ENCODE results near the gene SLC45A1.
"Not testable (repeated sequence)": the region's sequence is repeated elsewhere in the genome, so short reads cannot be mapped to it uniquely, and the experiment has no call there.

The SLC45A1 gene

DNA sequence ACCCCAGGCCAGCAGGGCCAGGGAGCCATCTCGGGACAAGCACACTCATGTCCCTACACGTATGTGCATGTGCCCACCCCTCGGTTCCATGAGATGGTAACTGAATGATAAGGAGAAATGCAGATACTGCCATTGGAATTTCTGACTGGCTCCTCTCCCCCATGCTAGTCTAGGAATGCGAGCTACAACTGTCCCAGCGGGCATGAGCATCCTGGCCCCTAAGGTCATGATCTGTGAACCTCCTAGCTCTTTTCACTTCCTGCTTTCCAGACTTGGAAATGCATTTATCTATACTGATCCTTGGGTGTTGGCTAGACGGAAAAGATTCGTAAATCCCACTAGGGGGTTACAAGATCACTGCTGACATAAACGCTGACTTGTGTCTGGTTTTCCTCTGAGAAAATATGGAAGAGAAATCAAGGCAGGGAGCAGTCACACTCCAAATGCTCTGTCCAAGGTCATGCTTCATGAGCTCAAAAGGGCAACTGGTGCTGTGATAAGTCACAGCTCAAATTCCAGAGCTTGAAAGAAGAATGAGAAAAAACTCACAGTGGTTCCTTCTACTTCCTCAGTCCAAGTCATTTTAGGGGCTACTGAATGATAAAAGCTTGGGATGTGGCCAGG is 49.8 kb downstream of the SLC45A1 start:
- DNase-seq (ENCODE audit: low read depth in 2 of 2), result no peak

DNA sequence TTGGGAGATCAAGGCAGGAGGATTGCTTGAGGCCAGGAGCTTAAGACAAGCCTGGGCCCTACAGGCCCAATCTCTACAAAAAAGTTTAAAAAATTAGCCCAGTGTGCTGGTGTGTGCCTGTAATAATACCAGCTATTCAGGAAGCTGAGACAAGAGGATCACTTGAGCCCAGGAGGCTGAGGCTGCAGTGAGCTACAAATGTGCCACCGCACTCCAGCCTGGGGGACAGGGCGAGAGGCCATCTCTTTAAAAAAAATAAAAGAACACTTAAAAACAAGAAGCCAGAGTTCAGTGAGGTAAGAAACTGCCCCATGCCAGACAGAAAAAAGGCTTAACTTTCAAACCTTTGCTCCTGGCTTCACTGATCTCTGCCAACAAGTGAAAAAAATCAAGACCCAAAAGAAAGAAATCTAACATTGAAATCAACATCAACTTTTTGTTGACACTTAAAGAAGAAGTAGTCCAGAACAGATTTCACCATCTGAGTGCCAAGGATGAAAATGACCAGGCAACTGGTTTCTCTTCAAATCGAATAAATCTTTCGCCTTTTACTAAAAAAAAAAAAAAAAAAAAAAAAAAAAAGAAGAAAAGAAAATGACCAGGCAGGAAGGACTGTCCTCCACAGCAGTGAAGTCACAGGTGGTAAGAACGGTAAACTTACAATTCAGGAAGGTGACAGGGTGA is 51.2 kb downstream of the SLC45A1 start:
- no peak for DNase-seq (ENCODE audit: low read depth in 2 of 2)

DNA sequence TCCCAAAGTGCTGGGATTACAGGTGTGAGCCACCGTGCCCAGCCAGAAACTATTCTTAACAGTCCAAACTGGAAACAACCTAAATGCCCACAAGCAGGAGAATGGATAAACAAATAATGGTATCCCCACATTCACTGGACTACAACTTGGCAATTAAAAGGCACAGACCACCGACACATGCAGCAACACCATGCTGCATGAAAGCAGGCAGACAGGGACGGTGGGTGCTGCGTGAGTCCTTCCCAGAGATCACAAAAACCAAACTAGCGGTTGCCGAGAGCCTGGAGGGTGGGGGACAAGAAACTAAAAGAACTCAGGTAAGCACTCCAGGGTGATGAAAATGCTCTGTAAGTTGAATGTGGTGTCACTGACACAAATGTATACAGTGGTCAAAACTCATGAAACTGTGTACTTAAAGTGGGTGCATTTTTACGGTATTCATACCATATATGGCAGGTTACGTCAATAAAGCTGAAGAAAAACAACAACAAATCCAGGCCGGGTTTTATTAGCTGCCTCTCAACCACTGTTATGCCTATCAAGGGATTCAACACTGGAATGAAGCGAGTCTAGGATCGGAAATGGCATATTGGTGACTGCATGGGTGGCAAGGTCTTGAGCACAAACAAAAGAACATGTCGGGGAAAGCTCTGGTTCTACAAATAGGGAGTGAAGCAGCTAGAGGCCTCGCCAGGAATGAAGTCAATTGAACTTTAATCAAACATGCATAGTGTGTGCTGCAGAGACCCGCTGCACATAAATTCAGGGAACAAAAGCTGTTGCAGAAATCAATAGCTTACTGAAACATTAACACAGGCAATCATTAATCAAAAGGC is 52.4 kb downstream of the SLC45A1 start:
- no peak for DNase-seq (ENCODE audit: low read depth in 2 of 2)

DNA sequence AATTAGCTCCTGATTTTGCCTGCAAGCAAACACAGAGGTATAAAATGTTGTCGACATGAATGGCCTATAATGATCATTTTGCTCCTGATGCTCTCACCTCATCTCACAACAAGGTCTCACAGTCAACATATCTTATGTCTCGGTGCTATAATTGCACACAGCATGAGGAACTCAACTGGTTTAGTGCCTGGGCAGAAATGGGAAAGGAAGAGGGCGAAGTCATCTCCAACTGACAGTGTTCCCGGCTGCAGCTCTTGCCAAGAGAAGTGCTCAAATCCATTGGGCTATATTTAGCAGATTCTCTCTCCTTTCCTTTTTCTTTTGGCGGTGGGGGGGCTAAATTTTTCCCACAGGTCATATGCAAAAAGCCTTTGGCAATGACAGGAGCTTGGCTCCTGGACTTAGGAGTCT is 53.0 kb downstream of the SLC45A1 start:
- DNase-seq (ENCODE audit: low read depth in 2 of 2), result no peak

DNA sequence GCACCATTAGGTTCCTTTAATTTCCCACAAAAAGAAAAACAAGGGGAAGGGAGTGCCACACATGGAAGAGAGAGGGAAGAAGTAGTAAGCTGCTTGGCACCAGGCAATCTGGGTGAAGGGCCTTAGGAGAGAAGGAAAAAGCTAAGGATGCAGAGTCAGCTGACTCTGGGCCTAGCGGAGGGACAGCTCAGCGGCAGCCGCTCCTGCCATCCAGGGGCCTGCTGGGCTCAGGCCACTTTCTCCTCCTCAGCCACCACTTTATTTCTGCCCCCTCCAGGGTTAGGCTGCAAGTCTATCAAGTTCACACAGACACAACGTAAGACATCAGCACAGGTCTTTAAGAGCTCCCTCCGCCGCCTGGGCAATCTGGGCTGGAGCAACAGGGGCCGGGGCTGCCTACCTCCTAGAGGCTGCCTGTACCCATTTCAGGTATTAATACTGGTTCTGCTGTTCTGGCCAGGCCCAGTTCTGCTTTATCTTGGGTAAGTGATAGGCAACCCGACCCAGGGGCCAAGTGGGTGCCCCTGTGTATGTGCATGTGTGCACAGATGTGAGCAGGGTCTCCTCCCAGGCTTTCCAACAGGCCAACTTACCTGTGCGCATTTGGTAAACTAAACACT is 53.6 kb downstream of the SLC45A1 start:
- DNase-seq (ENCODE audit: low read depth in 2 of 2), result no peak

DNA sequence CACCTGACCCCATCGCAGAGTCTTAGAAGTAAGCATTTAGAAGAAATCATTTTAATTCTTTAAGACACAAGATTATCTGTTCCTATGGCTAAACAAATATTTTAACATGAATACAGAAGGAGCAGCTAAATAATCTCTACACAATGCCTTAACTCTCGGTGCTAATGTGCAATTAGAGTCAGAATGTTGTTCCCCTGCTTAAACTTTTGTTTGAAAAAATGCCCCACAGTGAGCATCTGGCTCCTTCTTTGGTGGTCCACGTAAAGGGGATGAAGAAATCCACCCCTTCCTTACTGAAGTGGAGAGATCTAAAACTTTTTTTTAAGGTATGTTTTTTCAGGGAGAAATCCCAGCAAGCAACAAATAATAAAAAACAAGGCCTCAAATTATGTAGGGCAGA is 55.2 kb downstream of the SLC45A1 start:
- no peak for DNase-seq (ENCODE audit: low read depth in 2 of 2)

DNA sequence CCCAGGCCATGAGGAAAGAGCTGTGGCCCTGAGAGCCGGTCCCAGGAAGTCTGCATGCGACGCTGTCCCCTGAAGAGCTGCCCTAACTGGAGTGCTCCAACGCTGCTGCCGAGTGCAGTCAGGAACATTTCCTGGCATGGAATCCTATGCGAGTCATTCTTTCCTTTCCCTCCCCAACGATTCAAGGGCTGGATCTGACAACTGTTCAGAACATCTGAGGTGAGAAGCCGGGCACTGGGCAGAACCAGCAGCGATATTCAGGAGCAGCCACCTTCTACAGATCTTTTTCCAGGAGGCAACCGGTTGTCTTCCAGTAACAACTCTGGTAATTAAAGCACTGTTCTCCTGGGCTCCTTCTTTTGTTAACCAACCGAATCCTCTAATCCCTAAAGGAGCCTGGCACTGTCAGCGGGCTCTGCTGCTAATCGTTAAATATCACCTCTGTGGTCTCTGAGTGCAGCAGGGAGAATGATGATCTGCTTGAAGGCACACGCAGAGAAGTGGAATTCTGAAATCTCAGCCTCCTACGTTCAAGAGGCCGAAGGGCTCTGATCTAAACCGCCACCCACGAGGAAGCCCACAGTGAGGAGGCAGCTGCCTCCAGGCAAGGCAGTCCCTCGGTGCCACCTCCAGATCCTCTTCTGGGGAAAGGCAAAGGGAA is 55.8 kb downstream of the SLC45A1 start:
- no peak for DNase-seq (ENCODE audit: low read depth in 2 of 2)

DNA sequence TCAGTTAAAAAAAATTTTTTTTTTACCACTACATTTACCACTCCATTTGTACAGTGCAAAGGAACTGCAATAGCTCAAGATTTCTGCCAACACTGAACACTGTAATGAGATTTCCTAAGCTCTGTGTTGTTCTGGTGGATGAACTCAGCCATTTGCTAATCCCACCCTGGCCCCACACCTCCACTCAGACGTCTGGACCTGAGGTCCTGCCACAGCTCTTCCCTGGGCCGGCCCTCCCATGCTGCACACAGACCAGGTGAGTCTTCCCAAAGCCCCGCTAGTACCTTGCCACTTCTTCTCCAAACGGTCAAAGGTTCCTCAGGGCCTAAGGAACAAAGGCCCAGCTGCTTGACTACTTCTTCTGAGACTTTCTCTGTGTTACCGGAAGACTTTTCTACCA is 56.4 kb downstream of the SLC45A1 start:
- no peak for DNase-seq (ENCODE audit: low read depth in 2 of 2)

DNA sequence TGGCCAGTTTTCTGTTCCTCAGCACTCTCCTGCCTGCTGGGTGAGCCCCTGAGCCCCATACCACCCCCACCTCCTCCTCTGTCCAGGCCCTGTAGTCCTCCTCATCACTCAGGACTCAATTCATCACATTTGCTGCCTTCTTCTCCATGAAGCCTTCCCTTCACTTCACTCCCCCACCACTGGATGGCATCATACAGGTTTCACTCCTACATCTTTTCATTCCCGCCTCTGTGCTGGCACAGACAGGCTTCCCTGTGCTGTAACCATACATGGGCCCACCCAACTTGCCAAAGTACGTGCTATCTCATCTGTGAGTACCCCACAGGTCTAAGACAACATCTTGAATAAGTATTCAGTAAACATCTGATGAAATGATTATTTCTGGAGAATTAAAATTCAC is 56.9 kb downstream of the SLC45A1 start:
- DNase-seq (ENCODE audit: low read depth in 2 of 2), result no peak

DNA sequence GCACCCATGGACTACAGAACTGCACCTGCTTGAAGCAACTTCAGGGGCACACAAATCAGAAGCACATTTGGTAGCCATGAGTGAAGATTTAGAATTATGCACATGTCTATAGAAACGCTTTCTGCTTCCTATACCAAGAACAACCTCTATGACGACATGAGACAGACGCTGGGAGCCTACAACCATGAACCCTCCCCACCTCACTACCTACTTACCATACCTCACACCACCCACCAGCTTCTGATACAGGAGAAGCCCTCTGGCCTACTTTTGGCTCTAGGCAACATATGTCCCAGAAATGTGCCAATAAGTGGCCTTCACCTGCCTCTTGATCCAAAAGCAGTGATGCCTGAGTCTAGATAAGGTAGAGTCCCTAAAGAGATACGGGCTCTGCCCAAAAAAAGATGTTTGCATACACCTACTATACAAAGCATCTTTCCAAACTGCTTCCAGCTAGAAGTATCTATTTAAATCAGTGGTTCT is 58.5 kb downstream of the SLC45A1 start:
- no peak for DNase-seq (ENCODE audit: low read depth in 2 of 2)

DNA sequence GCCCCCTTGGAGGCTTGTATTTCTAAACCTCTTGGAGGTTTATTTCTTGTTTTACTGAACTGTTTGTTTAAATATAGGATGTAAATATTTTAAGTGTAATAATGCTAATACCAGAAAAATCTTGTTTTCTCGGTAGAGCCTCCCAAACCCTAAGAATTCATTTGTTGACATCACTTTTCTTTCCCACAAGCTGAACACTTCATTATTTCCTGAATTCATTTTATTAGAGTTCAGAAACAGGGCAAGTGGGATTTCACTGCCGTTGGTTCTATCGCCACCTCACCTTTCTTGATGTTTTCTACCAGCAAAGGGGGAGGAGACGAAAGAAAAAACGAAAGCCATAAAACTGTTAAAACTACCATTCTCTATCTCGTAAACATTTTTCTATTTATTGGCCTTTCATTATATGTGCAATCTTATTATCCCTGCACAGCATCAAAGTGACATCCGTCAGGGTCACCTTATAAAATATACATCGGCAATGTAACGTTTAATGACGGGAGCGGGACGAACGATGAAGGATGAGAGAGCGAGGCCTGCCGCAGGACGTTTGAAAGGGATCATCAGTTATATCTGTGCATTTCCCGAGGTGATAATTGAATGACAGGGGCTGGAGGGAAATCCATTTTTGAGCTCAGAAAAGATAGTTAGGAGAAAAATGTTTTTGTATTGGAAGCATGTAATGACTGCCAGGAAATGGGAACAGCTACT is 59.5 kb downstream of the SLC45A1 start:
- DNase-seq (ENCODE audit: low read depth in 2 of 2), result no peak

DNA sequence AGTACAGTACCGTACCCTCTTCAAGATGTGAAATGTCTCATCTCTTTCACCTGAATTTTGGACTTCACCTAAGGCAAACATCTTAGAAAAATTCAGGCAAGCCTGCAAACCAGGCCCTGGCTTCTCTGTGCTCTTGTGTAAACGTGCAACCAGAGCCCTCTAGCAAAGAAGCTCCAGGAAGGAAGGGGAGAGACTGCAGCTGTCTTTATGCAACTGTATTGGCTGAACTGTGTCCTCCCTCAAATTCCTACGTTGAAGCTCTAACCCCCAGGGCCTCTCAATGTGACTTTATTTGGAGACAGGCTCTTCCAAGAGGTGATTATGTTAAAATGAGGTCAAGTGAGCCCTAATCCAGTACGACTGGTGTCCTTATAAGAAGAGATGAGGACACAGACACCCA is 60.3 kb downstream of the SLC45A1 start:
- no peak for DNase-seq (ENCODE audit: low read depth in 2 of 2)

DNA sequence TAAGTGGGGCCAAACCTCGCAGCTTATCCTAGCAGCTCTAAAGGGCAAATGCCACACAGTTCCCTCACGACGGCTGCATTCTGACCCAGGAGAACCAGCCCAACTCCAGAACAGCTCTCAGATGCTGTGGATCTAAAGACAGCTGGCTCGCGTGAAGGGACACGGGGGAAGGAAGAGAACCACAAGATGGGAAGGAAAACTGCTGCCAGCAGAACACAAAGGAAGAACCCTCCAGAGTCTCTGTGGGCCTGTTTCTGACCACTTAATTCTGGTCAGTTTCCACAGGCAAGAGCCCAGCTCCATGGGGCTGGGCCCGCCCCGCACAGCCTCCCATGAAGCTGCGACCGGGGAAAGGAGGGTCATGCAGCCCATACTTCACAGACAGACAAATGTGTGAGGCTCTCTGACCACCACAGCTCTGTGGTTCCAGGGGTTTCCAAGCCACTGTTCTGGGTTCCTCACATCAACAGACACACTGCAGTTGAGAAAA is 61.1 kb downstream of the SLC45A1 start:
- no peak for DNase-seq (ENCODE audit: low read depth in 2 of 2)

DNA sequence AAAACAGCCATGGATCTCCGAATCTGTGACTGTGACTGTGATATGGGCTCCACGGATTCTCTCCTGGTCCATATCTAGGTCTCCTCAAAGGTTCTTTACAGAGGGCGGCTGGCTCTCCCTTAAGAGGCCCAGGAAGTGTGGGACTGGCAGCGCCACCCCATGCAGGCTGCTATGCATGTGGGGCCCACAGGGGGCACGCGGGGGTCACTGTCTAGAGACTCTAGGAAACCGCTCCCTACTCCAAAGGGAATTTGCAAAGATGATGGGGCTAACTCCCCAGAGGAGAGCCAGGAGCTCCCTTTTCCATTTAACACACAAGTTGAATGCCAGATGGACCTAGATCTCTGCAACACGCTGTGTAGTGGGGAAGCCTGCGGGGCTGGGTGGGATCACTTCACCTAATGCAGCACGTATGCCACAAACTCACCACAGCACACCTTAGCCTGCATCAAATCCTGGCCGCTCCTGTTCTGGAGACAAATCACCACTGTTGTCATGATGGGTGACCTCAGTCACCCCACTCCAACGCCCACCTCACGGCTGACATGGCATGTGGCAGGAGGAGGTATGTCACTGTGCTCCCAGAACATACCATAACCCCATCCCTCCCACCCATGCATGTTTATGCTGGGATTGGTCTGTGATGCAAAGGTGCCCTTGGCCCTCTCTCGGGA is 61.7 kb downstream of the SLC45A1 start:
- no peak for DNase-seq (ENCODE audit: low read depth in 2 of 2)

DNA sequence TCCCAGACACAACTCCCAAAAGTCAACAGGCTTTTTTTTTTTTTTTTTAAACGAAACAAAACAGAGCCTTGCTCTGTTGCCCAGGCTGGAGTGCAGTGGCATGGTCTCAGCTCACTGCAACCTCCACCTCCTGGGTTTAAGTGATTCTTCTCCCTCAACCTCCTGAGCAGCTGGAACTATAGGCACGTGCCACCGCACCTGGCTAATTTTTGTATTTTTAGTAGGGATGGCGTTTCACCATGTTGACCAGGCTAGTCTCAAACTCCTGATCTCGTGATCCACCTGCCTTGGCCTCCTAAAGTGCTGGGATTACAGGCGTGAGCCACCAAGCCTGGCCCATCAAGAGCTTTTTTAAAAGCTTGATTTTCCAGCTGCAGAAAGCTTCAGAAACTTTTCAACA is 62.4 kb downstream of the SLC45A1 start:
- DNase-seq (ENCODE audit: low read depth in 2 of 2), result not testable (repeated sequence)

DNA sequence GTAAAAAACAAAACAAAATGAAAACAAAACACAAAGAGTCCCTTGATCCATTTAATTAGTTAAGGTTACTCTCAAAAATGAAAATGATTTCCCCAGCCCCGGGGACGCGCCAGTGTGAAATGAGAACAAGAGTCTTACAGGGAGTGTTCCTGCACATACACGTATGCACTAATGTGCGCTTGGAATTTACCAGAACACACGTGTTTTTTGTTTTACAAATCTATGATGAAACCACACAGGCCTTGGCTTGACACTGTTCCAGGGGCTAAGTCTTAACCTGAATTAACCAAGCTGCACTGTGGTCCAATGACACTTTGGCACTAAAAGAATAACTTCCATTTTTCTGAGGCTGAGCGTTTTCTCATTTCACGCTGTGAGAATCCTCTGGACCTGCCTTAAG is 63.7 kb downstream of the SLC45A1 start:
- DNase-seq (ENCODE audit: low read depth in 2 of 2), result no peak

DNA sequence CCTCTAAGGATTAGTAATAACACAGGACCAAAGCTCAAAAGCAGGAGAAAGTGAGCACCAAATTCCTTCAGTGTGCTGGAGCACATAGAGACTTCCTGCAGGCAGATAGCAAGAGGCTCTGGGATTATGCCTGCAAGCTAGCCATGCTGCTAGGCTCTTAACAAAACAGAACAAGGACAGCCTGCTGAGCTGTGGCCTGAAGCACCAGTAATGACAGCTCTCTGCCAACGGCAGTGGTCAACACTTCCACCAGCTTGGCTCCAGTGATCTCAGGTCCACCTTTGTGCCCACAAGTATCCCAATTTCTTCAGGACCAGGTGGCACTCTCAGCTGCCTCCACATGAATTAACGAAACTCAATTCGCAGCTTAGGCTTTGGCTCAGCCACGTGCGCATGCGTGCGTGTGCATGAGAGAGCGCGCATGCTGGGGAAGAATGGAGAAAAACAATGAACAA is 64.2 kb downstream of the SLC45A1 start:
- DNase-seq (ENCODE audit: low read depth in 2 of 2), result no peak

DNA sequence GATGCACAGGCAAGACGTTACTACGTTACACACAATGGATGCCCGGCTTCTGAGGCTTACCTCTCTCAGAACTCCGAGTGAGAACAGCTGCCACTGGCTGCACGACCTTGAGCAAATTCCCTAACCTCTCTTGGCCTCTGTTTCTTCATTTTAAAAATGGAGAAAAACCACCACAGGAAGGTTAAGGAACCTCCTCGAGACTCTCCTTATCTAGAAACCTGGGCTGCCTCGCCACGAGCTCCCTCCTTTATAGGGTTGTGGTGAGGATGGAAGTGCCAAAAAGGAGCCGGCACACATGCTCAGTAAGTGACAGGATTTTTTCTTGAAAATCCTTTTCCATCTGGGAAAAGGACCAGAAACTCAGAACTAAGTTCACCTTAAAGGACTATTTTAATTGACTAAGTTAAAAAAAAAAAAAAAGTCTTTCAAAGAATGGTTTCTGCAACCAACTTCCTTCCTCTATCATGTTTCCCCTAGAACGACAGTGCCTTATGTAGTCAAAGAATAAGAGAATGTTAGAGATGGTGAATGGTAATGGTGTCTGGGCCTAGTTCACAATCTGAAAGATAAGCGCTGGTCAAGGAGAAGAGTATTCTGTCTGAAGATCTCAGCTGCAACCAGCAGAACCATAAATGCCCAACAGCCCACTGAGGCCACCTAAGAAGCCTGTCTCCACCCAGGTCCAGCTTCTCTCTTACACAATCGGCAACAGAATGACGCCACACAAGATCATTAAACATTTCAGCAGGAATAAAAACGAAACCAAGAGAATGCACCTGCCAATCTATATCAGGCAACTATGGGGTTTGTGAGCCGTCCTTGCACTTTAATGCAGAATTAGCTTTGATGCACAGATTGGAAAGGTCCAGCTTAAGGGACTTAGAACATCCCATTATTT is 64.9 kb downstream of the SLC45A1 start:
- DNase-seq (ENCODE audit: low read depth in 2 of 2), result no peak

DNA sequence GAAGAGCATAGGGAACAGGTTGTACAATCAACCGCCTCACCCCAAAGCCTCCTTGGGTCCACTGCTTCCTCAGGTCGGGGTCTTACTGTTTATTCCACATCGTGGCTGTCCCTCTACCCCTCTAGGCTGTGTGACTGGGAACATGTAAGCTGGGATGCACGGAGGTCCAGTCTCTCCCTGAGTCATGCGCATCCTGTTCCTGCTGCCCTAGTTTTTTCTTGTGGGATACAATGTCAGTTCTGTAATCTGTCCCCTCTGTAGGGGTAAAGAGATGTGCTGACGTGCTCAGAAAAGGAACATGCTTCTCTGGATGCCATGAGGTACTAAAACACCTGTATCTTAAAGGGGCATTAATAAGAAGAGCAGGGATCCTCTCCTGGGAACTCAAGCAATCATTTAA is 66.2 kb downstream of the SLC45A1 start:
- no peak for DNase-seq (ENCODE audit: low read depth in 2 of 2)
